ENCODE measurements around the gene NTM.

DNA sequence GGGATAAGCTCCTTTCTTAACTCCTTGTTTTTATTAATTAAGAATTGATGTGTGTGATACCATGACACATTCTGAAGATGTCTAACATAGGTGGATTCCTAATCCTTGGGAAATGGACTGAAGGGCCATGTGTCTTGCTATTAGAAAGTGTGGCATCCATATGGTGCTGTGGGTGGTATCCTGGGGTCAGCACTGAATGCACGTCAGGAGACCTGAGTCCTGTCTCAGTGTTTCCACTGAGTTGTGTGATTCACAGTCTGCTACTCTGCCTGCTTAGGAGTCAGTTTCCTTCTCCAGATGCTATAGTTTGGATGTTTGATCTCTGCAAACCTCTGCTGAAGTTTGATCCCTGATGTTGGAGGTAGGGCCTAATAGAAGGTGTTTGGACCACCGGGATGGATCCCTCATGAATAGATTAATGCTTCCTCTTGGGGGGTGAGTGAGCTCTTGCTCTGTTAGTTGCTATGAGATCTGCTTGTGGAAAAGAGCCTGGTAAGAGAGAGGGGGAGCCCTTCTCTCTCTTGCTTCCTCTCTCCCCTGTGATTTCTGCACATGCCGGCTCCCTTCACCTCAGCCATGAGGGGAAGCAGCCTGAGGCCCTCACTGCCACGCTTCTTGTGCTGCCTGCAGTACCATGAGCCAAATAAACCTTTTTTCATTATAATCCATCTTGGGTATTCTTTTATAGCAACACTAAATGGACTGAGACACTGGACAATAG lies 666.5 kb downstream of the NTM start:
- TF ChIP-seq, protein P1, sequence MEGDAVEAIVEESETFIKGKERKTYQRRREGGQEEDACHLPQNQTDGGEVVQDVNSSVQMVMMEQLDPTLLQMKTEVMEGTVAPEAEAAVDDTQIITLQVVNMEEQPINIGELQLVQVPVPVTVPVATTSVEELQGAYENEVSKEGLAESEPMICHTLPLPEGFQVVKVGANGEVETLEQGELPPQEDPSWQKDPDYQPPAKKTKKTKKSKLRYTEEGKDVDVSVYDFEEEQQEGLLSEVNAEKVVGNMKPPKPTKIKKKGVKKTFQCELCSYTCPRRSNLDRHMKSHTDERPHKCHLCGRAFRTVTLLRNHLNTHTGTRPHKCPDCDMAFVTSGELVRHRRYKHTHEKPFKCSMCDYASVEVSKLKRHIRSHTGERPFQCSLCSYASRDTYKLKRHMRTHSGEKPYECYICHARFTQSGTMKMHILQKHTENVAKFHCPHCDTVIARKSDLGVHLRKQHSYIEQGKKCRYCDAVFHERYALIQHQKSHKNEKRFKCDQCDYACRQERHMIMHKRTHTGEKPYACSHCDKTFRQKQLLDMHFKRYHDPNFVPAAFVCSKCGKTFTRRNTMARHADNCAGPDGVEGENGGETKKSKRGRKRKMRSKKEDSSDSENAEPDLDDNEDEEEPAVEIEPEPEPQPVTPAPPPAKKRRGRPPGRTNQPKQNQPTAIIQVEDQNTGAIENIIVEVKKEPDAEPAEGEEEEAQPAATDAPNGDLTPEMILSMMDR (IDR thresholded peaks at IDR 0.05), result no peak
- TF ChIP-seq POLR2A (IDR thresholded peaks at IDR 0.05), result no peak

All from esophagus squamous epithelium (tissue), 4 donors.